ENCODE results near the gene TMEM86A.
A peak's percentile ranks its signal among the peaks of the same experiment; 100 is the strongest.

Gene TMEM86A

GRCh38 chr11:18697576-18697975, 1.0 kb upstream of the TMEM86A start:
- H3K4me3 ChIP-seq (ENCODE audit: low read depth, low read length), result no peak overlapping the region
- DNase-seq (ENCODE audit: low read depth), result no peak

- no peak for DNase-seq (ENCODE audit: low read depth)
- H3K4me3 ChIP-seq (ENCODE audit: low read depth, low read length), result peak overlapping the region; percentile 59
Observed at GRCh38 chr11:18699269-18699596, 654 bp downstream of the TMEM86A start.

- no peak overlapping the region for H3K4me3 ChIP-seq (ENCODE audit: low read depth, low read length)
- DNase-seq (ENCODE audit: low read depth), result no peak
Observed at GRCh38 chr11:18699848-18700261, 1.3 kb downstream of the TMEM86A start.

GRCh38 chr11:18700375-18700774, 1.8 kb downstream of the TMEM86A start:
- no peak overlapping the region for H3K4me3 ChIP-seq (ENCODE audit: low read depth, low read length)
- no peak for DNase-seq (ENCODE audit: low read depth)

GRCh38 chr11:18700872-18701271, 2.3 kb downstream of the TMEM86A start:
- no peak overlapping the region for H3K4me3 ChIP-seq (ENCODE audit: low read depth, low read length)
- DNase-seq (ENCODE audit: low read depth), result no peak

GRCh38 chr11:18701614-18702216, 3.1 kb downstream of the TMEM86A start:
- DNase-seq (ENCODE audit: low read depth), result no peak

GRCh38 chr11:18703001-18703763, 4.6 kb downstream of the TMEM86A start:
- no peak overlapping the region for H3K4me3 ChIP-seq (ENCODE audit: low read depth, low read length)
- DNase-seq (ENCODE audit: low read depth), result no peak

More at GRCh38 chr11:18701614-18702216, 3.1 kb downstream of the TMEM86A start:
- no peak overlapping the region for H3K4me3 ChIP-seq (ENCODE audit: low read depth, low read length)

- no peak for DNase-seq (ENCODE audit: low read depth)
- H3K4me3 ChIP-seq (ENCODE audit: low read depth, low read length), result no peak overlapping the region
Observed at GRCh38 chr11:18704045-18704645, 5.6 kb downstream of the TMEM86A start.

GRCh38 chr11:18704698-18705097, 6.1 kb downstream of the TMEM86A start:
- DNase-seq (ENCODE audit: low read depth), result no peak
- H3K4me3 ChIP-seq (ENCODE audit: low read depth, low read length), result no peak overlapping the region

GRCh38 chr11:18705651-18706281, 7.2 kb downstream of the TMEM86A start:
- no peak for DNase-seq (ENCODE audit: low read depth)
- H3K4me3 ChIP-seq (ENCODE audit: low read depth, low read length), result peak overlapping the region; percentile 35

- H3K4me3 ChIP-seq (ENCODE audit: low read depth, low read length), result peak overlapping the region; percentile 33
- no peak for DNase-seq (ENCODE audit: low read depth)
Observed at GRCh38 chr11:18706330-18707243, 8.0 kb downstream of the TMEM86A start.

GRCh38 chr11:18707811-18708340, 9.3 kb downstream of the TMEM86A start:
- no peak overlapping the region for H3K4me3 ChIP-seq (ENCODE audit: low read depth, low read length)
- DNase-seq (ENCODE audit: low read depth), result no peak

- DNase-seq (ENCODE audit: low read depth), result no peak
- H3K4me3 ChIP-seq (ENCODE audit: low read depth, low read length), result no peak overlapping the region
Observed at GRCh38 chr11:18709414-18709813, 10.8 kb downstream of the TMEM86A start.

- H3K4me3 ChIP-seq (ENCODE audit: low read depth, low read length), result no peak overlapping the region
- no peak for DNase-seq (ENCODE audit: low read depth)
Observed at GRCh38 chr11:18710545-18710944, 12.0 kb downstream of the TMEM86A start.

- DNase-seq (ENCODE audit: low read depth), result no peak
- no peak overlapping the region for H3K4me3 ChIP-seq (ENCODE audit: low read depth, low read length)
Observed at GRCh38 chr11:18713646-18714442, 15.3 kb downstream of the TMEM86A start.

GRCh38 chr11:18714443-18714780, 15.8 kb downstream of the TMEM86A start:
- DNase-seq (ENCODE audit: low read depth), result no peak
- H3K4me3 ChIP-seq (ENCODE audit: low read depth, low read length), result no peak overlapping the region

- DNase-seq (ENCODE audit: low read depth), result no peak
- H3K4me3 ChIP-seq (ENCODE audit: low read depth, low read length), result no peak overlapping the region
Observed at GRCh38 chr11:18715476-18715875, 16.9 kb downstream of the TMEM86A start.

GRCh38 chr11:18720091-18720807, 21.7 kb downstream of the TMEM86A start:
- DNase-seq (ENCODE audit: low read depth), result no peak
- H3K4me3 ChIP-seq (ENCODE audit: low read depth, low read length), result no peak overlapping the region
